Measurements from ENCODE around the gene CENPU. TPM values are rescaled to one million over a fixed set of nuclear protein-coding genes. Genes with fewer than 3 reads are reported as not detected.

CENPU gene
- total RNA-seq, 5 donors from 2014 or later (not counting 1 experiment from before 2014, with no cell fraction given) = 1.5 to 7.8 (median 3.0) TPM

GRCh38 chr4:184727430-184727829, 6.5 kb downstream of the CENPU start:
- ChIA-PET POLR2A (no interaction called here), CTCF (no interaction called here)
- H3K4me3 ChIP-seq (ENCODE audit: control insufficient read depth in 1 of 2, extremely low read depth in 1 of 2, low read length in 1 of 2) = no peak overlapping the region
- no peak for DNase-seq
- no peak for ATAC-seq (replicated peaks in 1 of 4)
- no peaks in the 10 kb centered on the region for H3K27me3 Mint-ChIP-seq
- no peaks in the 10 kb centered on the region for H3K9me3 Mint-ChIP-seq
- no peak overlapping the region for H3K27ac ChIP-seq (ENCODE audit: low read length)
- no peak overlapping the region for H3K27ac Mint-ChIP-seq
- no peaks in the 10 kb centered on the region for H3K27me3 ChIP-seq (replicated peaks in 1 of 2; ENCODE audit: control insufficient read depth in 2 of 2, extremely low read depth in 1 of 2, insufficient read depth in 2 of 2, low read length in 1 of 2)
- H3K36me3 ChIP-seq (ENCODE audit: control insufficient read depth in 2 of 2, extremely low read depth in 1 of 2, insufficient read depth in 1 of 2, low read length in 1 of 2) = no peaks in the 10 kb centered on the region
- no CpG with 5 or more reads among the region's 3 CpGs for WGBS (ENCODE audit: insufficient coverage)
- H3K36me3 Mint-ChIP-seq = peaks cover 7% of the 10 kb centered on the region
- peaks cover 0 to 5% (median 3%) of the 10 kb centered on the region in 3 donors for H3K4me1 Mint-ChIP-seq
- H3K4me3 Mint-ChIP-seq = no peak overlapping the region
- H3K9me3 ChIP-seq = no peaks in the 10 kb centered on the region
- no peaks in the 10 kb centered on the region for H3K4me1 ChIP-seq (ENCODE audit: control insufficient read depth in 1 of 2, extremely low read depth in 1 of 2, insufficient read depth in 2 of 2, low read length in 2 of 2)

DNA sequence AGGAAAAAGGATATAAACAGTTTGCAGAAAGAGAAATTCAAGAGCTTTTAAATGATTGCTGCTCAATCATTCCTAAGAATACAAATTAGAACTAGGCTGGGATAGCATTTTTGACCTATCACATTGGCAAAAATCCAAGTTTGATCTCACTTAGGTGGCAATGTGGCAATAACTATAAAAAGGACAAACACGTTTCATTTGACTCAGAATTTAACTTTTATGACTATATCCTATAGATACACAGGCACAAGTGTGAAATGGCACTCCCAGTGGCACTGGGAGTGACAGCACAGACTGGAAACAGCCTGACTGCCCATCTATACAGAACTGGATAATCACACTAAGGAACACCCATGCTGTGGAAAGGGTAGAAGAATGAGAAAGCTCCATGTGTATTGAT, 11.1 kb downstream of the CENPU start:
- no peak overlapping the region for H3K4me3 ChIP-seq (ENCODE audit: control insufficient read depth in 1 of 2, extremely low read depth in 1 of 2, low read length in 1 of 2)
- H3K27me3 ChIP-seq (replicated peaks in 1 of 2; ENCODE audit: control insufficient read depth in 2 of 2, extremely low read depth in 1 of 2, insufficient read depth in 2 of 2, low read length in 1 of 2) = no peaks in the 10 kb centered on the region
- H3K9me3 ChIP-seq = peaks cover 3% of the 10 kb centered on the region
- ChIA-PET CTCF (interaction anchor here in 1 of 2 donors (0.9 kb wide), 1 partner anchor 422 kb away, joined by 3 read pairs; no protein-coding TSS in a partner anchor), POLR2A (interaction anchor here in 1 of 2 donors (1.2 kb wide), 1 partner anchor 11 kb away, joined by 5 read pairs; the partner anchor contains the start of gene CENPU)
- Mint-ChIP-seq H3K36me3 (peaks cover 38% of the 10 kb centered on the region), H3K4me1 (peaks cover 0 to 2% (median 0%) of the 10 kb centered on the region in 3 donors), H3K4me3 (no peak overlapping the region), H3K27ac (no peak overlapping the region), H3K9me3 (peaks cover 10 to 24% (median 19%) of the 10 kb centered on the region in 3 donors), H3K27me3 (no peaks in the 10 kb centered on the region)
- no peaks in the 10 kb centered on the region for H3K4me1 ChIP-seq (ENCODE audit: control insufficient read depth in 1 of 2, extremely low read depth in 1 of 2, insufficient read depth in 2 of 2, low read length in 2 of 2)
- H3K27ac ChIP-seq (ENCODE audit: low read length) = no peak overlapping the region
- no peak for DNase-seq
- no peak for ATAC-seq (replicated peaks in 1 of 4)
- 40% methylated on average over 1 of the region's 1 CpG for WGBS (ENCODE audit: insufficient coverage)
- H3K36me3 ChIP-seq (ENCODE audit: control insufficient read depth in 2 of 2, extremely low read depth in 1 of 2, insufficient read depth in 1 of 2, low read length in 1 of 2) = no peaks in the 10 kb centered on the region

- Mint-ChIP-seq H3K4me1 (peaks cover 0 to 2% (median 0%) of the 10 kb centered on the region in 3 donors), H3K27ac (no peak overlapping the region), H3K9me3 (peaks cover 10 to 24% (median 19%) of the 10 kb centered on the region in 3 donors), H3K4me3 (no peak overlapping the region), H3K36me3 (peaks cover 38% of the 10 kb centered on the region), H3K27me3 (no peaks in the 10 kb centered on the region)
- H3K27ac ChIP-seq (ENCODE audit: low read length) = no peak overlapping the region
- ATAC-seq (replicated peaks in 1 of 4) (no peak), DNase-seq (no peak)
- no peaks in the 10 kb centered on the region for H3K36me3 ChIP-seq (ENCODE audit: control insufficient read depth in 2 of 2, extremely low read depth in 1 of 2, insufficient read depth in 1 of 2, low read length in 1 of 2)
- peaks cover 3% of the 10 kb centered on the region for H3K9me3 ChIP-seq
- ChIA-PET POLR2A (interaction anchor here in 1 of 2 donors (0.7 kb wide), 2 partner anchors 47 to 455 kb away, joined by 3 to 10 read pairs; no protein-coding TSS in a partner anchor), CTCF (no interaction called here)
- no peak overlapping the region for H3K4me3 ChIP-seq (ENCODE audit: control insufficient read depth in 1 of 2, extremely low read depth in 1 of 2, low read length in 1 of 2)
- no peaks in the 10 kb centered on the region for H3K4me1 ChIP-seq (ENCODE audit: control insufficient read depth in 1 of 2, extremely low read depth in 1 of 2, insufficient read depth in 2 of 2, low read length in 2 of 2)
- no peaks in the 10 kb centered on the region for H3K27me3 ChIP-seq (replicated peaks in 1 of 2; ENCODE audit: control insufficient read depth in 2 of 2, extremely low read depth in 1 of 2, insufficient read depth in 2 of 2, low read length in 1 of 2)
These were observed 12.6 kb downstream of the CENPU start for GRCh38 chr4:184721254-184721653.

- no peaks in the 10 kb centered on the region for H3K4me1 Mint-ChIP-seq
- WGBS (ENCODE audit: insufficient coverage) = 100% methylated on average over 1 of the region's 3 CpGs
- Histone ChIP-seq H3K27me3 (replicated peaks in 1 of 2; ENCODE audit: control insufficient read depth in 2 of 2, extremely low read depth in 1 of 2, insufficient read depth in 2 of 2, low read length in 1 of 2) (no peaks in the 10 kb centered on the region), H3K4me3 (ENCODE audit: control insufficient read depth in 1 of 2, extremely low read depth in 1 of 2, low read length in 1 of 2) (no peak overlapping the region), H3K27ac (ENCODE audit: low read length) (no peak overlapping the region), H3K36me3 (ENCODE audit: control insufficient read depth in 2 of 2, extremely low read depth in 1 of 2, insufficient read depth in 1 of 2, low read length in 1 of 2) (no peaks in the 10 kb centered on the region), H3K4me1 (ENCODE audit: control insufficient read depth in 1 of 2, extremely low read depth in 1 of 2, insufficient read depth in 2 of 2, low read length in 2 of 2) (no peaks in the 10 kb centered on the region), H3K9me3 (peaks cover 3% of the 10 kb centered on the region)
- ATAC-seq (replicated peaks in 1 of 4) (no peak), DNase-seq (no peak)
- ChIA-PET CTCF (no interaction called here), POLR2A (no interaction called here)
- H3K4me3 Mint-ChIP-seq = no peak overlapping the region
- H3K27me3 Mint-ChIP-seq = no peaks in the 10 kb centered on the region
- H3K36me3 Mint-ChIP-seq = peaks cover 40% of the 10 kb centered on the region
- H3K9me3 Mint-ChIP-seq = peaks cover 10 to 24% (median 19%) of the 10 kb centered on the region in 3 donors
- H3K27ac Mint-ChIP-seq = no peak overlapping the region
These were observed 14.5 kb downstream of the CENPU start for GRCh38 chr4:184719407-184719806.

GRCh38 chr4:184715526-184715925, 18.4 kb downstream of the CENPU start:
- Mint-ChIP-seq H3K36me3 (peaks cover 29% of the 10 kb centered on the region), H3K27me3 (no peaks in the 10 kb centered on the region), H3K4me1 (no peaks in the 10 kb centered on the region), H3K4me3 (no peak overlapping the region), H3K9me3 (peaks cover 0 to 10% (median 6%) of the 10 kb centered on the region in 3 donors), H3K27ac (no peak overlapping the region)
- Histone ChIP-seq H3K27me3 (replicated peaks in 1 of 2; ENCODE audit: control insufficient read depth in 2 of 2, extremely low read depth in 1 of 2, insufficient read depth in 2 of 2, low read length in 1 of 2) (no peaks in the 10 kb centered on the region), H3K9me3 (no peaks in the 10 kb centered on the region), H3K36me3 (ENCODE audit: control insufficient read depth in 2 of 2, extremely low read depth in 1 of 2, insufficient read depth in 1 of 2, low read length in 1 of 2) (no peaks in the 10 kb centered on the region), H3K4me1 (ENCODE audit: control insufficient read depth in 1 of 2, extremely low read depth in 1 of 2, insufficient read depth in 2 of 2, low read length in 2 of 2) (no peaks in the 10 kb centered on the region), H3K27ac (ENCODE audit: low read length) (no peak overlapping the region), H3K4me3 (ENCODE audit: control insufficient read depth in 1 of 2, extremely low read depth in 1 of 2, low read length in 1 of 2) (no peak overlapping the region)
- ChIA-PET CTCF (interaction anchor here in 1 of 2 donors (0.7 kb wide), 1 partner anchor 68 kb away, joined by 4 read pairs; no protein-coding TSS in a partner anchor), POLR2A (interaction anchor here (0.7 kb wide), 2 partner anchors 14 to 1288 kb away, joined by 3 to 4 read pairs; no protein-coding TSS in a partner anchor)
- WGBS (ENCODE audit: insufficient coverage) = 97% methylated on average over 4 of the region's 4 CpGs
- ATAC-seq (replicated peaks in 1 of 4) (no peak), DNase-seq (no peak)

- H3K4me1 Mint-ChIP-seq = no peaks in the 10 kb centered on the region
- ATAC-seq (replicated peaks in 1 of 4) (no peak), DNase-seq (no peak)
- H3K27ac ChIP-seq (ENCODE audit: low read length) = no peak overlapping the region
- H3K27me3 Mint-ChIP-seq = no peaks in the 10 kb centered on the region
- no peaks in the 10 kb centered on the region for H3K9me3 Mint-ChIP-seq
- no peak overlapping the region for H3K27ac Mint-ChIP-seq
- no peak overlapping the region for H3K4me3 ChIP-seq (ENCODE audit: control insufficient read depth in 1 of 2, extremely low read depth in 1 of 2, low read length in 1 of 2)
- H3K9me3 ChIP-seq = no peaks in the 10 kb centered on the region
- no peaks in the 10 kb centered on the region for H3K4me1 ChIP-seq (ENCODE audit: control insufficient read depth in 1 of 2, extremely low read depth in 1 of 2, insufficient read depth in 2 of 2, low read length in 2 of 2)
- peaks cover 18% of the 10 kb centered on the region for H3K36me3 Mint-ChIP-seq
- WGBS (ENCODE audit: insufficient coverage) = 100% methylated on average over 1 of the region's 2 CpGs
- ChIA-PET POLR2A (no interaction called here), CTCF (no interaction called here)
- no peaks in the 10 kb centered on the region for H3K36me3 ChIP-seq (ENCODE audit: control insufficient read depth in 2 of 2, extremely low read depth in 1 of 2, insufficient read depth in 1 of 2, low read length in 1 of 2)
- H3K27me3 ChIP-seq (replicated peaks in 1 of 2; ENCODE audit: control insufficient read depth in 2 of 2, extremely low read depth in 1 of 2, insufficient read depth in 2 of 2, low read length in 1 of 2) = no peaks in the 10 kb centered on the region
- no peak overlapping the region for H3K4me3 Mint-ChIP-seq
These were observed 20.0 kb downstream of the CENPU start for GRCh38 chr4:184713887-184714286.

DNA sequence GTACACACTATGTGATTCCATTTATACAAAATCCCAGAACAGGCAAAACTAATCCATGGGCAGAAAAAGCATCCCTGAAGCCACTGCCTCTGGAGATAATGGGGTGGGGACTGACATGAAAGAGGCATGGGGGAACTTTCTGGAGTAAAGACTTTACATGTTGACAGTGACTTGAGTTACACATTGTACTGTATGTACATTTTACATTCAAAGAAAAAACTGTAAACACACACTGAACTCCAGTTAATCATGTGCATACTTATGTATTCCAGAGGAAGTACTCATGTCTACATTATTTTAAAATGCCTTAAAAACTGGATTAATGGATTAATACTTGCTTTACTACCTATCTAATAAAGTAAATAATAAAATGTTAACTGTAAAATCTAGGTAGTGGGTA, 21.6 kb downstream of the CENPU start:
- no peak overlapping the region for H3K27ac Mint-ChIP-seq

More for the DNA sequence above, 21.6 kb downstream of the CENPU start:
- Mint-ChIP-seq H3K9me3 (no peaks in the 10 kb centered on the region), H3K36me3 (peaks cover 12% of the 10 kb centered on the region), H3K4me1 (no peaks in the 10 kb centered on the region), H3K27me3 (no peaks in the 10 kb centered on the region), H3K4me3 (no peak overlapping the region)
- Histone ChIP-seq H3K4me1 (ENCODE audit: control insufficient read depth in 1 of 2, extremely low read depth in 1 of 2, insufficient read depth in 2 of 2, low read length in 2 of 2) (no peaks in the 10 kb centered on the region), H3K27ac (ENCODE audit: low read length) (no peak overlapping the region), H3K27me3 (replicated peaks in 1 of 2; ENCODE audit: control insufficient read depth in 2 of 2, extremely low read depth in 1 of 2, insufficient read depth in 2 of 2, low read length in 1 of 2) (no peaks in the 10 kb centered on the region), H3K4me3 (ENCODE audit: control insufficient read depth in 1 of 2, extremely low read depth in 1 of 2, low read length in 1 of 2) (no peak overlapping the region), H3K9me3 (no peaks in the 10 kb centered on the region), H3K36me3 (ENCODE audit: control insufficient read depth in 2 of 2, extremely low read depth in 1 of 2, insufficient read depth in 1 of 2, low read length in 1 of 2) (no peaks in the 10 kb centered on the region)
- no peak for ATAC-seq (replicated peaks in 1 of 4)
- POLR2A ChIA-PET = no interaction called here
- CTCF ChIA-PET = no interaction called here
- no peak for DNase-seq

All from T-cell (primary cell).